ENCODE results near the gene KANK2.
"Not testable (repeated sequence)": the region's sequence is repeated elsewhere in the genome, so short reads cannot be mapped to it uniquely, and the experiment has no call there.

Gene KANK2

DNA sequence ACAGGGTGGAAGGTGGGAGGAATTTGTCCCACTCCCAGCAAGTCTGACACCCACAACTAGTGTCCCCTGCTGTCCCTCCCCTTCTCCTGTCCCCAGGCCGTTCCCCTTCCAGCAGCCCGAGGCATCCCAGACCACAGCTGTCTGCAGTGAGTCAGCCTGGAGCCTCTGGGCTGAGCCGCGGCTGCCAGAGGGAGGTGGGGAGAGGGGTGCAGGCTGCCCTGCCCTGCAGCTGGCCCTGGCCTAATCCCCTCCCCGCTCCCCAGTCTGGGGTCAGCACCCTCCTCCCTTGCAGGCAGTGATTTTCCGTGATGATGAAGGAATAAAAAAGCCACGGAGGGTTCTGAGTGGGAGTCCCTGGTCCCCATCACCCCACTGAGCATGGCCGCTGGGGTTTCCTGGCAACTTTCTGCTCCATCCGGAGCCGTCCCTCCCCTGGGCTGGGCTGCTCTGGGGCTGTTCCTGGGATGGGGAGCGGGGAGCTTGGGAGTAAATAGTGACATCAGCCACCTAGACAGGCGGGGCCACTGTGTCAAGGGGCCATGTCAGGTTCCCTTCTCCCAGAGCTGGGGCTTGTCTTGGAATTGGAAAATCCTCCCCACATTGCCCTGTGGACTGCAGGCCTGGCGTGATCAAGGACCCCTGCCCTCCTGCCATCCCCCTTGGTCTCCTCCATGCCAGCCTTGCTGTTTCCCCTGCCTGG is 58.6 kb downstream of the KANK2 start:
- FAIRE-seq: no peak

DNA sequence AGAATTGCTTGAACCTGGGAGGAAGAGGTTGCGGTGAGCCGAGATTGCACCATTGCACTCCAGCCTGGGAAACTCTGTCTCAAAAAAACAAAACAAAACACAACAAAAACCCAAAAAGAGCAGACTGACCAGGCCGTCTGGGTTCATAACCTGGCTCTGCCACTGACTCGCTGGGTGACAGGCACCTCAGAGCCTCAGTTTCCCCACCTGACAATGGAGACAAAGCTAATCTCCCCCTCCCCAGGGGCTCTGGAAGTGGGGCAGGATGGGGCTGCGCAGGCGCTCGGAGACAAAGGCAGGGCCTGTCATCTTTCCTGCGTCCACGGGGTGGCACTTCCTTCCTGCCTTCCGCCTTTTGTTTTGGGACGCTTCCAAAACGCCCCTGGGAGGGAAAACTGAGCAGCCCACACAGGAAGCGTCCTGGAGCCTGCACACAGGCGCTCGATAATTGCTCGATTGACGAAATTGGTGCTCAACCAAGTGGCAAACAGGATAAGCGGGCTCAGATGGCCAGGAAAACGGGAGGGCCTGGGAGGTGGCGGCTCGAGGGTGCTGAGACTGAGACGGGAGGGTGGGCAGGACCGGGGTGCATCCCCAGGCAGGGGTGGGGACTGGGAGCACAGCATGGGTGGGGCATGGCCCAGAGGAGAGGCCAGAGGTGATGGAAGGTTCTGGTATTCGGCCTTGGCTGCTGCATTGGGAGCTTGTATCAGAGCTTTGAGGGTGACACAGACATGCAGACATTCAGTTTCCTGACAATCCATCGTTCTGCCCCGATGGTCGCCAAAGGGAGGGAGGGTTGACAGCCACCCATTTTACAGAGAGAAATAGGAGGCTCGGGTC is 59.6 kb downstream of the KANK2 start:
- no peak for FAIRE-seq

DNA sequence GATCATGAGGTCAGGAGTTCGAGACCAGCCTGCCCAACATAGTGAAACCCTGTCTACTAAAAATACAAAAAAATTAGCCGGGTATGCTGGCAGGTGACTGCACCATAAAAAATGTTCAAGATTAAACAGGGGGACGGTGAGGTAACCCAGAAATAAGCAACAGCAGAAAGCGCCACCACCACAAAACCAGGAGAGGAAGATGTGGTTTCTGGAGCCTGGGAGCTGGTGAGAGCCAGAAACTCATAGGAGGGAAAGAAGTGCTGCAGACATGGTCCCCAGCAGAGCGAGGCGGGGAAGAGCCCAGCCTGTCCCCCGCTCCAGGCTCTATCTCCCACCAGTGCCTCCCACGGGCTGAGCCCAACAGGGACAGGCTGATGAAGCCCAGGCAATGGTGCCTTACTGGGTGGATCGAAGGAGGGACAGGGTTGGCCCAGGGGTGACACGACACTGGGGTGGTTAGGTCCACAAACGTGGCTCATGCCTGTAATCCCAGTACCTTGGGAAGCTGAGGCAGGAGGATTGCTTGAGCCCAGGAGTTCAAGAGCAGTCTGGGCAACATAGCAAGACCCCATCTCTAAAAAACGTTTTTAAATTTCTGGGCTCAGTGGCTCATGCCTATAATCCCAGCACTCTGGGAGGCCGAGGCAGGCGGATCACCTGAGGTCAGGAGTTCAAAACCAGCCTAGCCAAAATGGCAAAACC is 60.8 kb downstream of the KANK2 start:
- FAIRE-seq: no peak

DNA sequence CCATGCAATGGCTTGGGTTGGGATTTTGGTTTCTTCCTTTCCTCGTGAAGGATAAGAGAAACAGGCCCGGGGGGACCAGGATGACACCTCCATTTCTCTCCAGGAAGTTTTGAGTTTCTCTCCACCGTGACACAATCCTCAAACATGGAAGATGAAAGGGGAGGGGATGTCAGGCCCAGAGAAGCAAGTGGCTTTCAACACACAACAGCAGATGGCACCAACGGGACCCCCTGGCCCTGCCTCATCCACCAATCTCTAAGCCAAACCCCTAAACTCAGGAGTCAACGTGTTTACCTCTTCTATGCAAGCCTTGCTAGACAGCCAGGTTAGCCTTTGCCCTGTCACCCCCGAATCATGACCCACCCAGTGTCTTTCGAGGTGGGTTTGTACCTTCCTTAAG is 65.9 kb downstream of the KANK2 start:
- no peak for FAIRE-seq

DNA sequence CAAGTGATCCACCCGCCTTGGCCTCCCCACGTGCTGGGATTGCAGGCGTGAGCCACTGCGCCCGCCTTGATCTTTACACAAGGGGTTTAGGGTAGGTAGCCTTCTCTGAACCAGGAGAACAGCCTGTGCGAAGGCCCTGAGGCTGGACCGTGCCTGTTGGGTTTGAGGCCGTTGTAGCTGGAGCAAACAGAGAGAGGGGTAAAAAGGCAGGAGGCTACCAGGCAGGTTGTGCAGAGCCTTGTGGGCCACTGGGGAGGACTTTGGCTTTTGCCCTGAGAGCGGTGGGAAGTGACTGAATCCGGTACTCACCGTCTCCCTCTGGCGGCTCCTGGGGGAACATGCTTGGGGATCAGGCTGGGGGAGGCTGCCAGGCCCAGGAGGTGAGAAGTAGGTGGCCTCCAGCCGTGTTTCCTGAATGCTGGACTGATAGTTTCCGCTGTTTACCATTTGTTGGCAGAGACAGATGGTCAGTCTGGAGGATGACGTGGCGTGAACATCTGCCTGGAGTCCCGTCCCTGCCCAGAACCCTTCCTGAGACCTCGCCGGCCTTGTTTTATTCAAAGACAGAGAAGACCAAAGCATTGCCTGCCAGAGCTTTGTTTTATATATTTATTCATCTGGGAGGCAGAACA is 66.4 kb downstream of the KANK2 start:
- no peak for FAIRE-seq

DNA sequence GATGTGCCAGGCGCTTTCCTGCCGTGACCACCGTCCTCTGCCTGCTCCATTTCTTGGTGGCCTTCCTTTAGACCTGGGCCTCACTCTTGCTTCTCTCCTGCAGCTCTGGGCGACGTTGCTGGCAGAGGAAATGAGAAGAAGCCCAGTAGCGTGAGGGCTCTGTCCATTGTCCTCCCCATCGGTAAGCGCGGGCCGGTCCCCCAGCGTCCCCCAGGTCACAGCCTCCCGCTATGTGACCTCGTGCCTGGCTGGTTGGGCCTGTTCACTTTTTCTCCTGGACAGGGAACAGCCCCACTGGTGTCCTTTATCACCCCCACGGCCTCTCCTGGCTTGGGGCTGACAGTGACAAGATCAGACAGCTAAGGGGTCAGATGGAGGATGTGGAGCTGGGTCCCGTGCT is 69.4 kb downstream of the KANK2 start:
- no peak for FAIRE-seq

DNA sequence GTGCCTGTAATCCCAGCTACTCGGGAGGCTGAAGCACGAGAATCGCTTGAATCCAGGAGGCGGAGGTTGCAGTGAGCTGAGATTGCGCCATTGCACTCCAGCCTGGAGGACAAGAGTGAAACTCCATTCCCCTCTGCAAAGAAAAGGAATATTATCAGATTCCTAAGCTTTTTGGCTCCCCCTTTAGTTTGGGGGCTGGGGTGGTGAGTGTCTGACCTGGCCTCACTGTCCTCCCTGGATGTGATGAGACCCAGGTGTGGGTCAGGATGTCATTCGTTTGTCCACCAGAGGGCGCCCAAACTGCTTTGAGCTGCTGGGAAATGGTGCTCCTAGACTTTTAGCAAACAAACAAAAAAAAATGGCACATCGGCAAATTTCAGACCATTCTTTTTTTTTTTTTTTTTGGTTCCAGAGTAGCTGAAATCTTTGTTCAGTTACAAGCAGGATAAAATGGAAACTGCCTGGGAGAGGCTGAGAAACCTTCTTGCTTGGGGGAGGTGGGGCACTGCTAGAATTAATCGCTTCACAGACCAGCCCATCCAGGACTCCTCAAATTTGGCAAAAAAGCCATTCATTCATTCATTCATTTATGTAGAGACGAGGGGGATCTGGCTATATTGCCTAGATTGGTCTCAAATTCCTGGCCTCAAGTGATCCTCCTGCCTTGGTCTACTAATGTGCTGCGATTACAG is 71.2 kb downstream of the KANK2 start:
- FAIRE-seq: no peak

DNA sequence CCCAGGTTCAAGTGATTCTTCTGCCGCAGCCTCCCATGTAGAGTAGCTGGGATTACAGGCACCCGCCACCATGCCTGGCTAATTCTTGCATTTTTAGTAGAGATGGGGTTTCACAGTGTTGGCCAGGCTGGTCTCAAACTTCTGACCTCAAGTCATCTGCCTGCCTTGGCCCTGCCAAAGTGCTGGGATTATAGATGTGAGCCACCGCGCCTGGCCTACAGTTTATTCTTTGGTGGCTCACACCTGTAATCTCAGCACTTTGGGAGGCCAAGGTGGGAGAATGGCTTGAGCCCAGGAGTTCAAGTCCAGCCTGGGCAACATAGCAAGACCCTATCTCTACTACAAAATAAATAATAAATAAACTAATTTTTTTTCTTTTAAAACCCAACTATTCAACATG is 73.2 kb downstream of the KANK2 start:
- FAIRE-seq: not testable (repeated sequence)

DNA sequence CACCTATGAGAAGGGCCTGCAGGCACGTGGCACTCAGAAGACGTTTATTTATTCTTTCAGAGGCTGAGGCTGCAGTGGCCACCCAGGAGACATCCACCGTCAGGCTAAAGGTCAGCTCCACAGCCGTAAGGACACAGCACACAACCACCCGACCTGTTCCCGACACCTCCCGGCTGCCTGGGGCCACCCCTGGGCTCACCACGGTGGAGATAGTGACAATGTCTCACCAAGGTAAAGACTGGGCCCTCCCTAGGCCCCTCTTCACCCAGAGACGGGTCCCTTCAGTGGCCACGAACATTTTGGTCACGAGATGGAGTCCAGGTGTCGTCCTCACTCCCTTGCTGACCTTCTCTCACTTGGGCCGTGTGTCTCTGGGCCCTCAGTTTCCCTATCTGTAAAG is 74.2 kb downstream of the KANK2 start:
- FAIRE-seq: no peak

DNA sequence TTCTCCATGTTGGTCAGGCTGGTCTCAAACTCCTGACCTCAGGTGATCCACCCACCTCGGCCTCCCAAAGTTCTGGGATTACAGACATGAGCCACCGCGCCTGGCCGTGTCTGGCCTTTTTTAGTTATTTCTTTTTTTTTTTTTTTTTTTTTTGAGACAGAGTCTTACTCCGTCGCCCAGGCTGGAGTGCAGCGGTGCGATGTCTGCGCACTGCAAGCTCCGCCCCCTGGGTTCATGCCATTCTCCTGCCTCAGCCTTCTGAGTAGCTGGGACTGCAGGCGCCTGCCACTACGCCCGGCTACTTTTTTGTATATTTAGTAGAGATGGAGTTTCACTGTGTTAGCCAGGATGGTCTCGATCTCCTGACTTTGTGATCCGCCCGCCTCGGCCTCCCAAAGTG is 75.4 kb downstream of the KANK2 start:
- not testable (repeated sequence) for FAIRE-seq

DNA sequence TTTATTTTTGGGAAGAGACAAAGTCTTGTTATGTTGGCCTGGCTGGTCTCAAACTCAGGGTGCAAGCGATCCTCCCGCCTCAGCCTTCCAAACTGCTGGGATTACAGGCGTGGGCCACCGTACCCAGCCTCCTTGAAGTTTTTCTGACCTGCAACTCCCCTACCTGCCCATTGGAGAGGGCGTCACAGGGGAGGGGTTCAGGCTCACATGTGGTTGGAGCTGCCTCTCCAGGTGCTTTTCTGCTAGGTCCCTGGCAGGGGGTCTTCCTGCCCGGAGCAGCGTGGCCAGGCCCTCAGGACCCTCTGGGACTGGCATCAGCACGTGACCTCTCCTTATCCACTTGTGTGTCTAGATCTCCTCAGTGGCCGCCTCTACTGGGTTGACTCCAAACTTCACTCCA is 80.8 kb downstream of the KANK2 start:
- no peak for FAIRE-seq

DNA sequence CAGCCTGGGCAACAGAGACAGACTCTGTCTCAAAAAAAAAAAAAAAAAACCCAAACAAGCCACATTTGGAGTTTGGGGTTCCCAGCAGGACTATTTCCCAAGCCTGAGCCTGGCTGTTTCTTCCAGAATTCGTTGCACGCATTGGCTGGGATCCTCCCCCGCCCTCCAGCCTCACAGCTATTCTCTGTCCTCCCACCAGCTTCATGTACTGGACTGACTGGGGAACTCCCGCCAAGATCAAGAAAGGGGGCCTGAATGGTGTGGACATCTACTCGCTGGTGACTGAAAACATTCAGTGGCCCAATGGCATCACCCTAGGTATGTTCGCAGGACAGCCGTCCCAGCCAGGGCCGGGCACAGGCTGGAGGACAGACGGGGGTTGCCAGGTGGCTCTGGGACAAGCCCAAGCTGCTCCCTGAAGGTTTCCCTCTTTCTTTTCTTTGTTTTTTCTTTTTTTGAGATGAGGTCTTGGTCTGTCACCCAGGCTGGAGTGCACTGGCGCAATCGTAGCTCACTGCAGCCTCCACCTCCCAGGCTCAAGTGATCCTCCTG is 81.4 kb downstream of the KANK2 start:
- no peak for FAIRE-seq

DNA sequence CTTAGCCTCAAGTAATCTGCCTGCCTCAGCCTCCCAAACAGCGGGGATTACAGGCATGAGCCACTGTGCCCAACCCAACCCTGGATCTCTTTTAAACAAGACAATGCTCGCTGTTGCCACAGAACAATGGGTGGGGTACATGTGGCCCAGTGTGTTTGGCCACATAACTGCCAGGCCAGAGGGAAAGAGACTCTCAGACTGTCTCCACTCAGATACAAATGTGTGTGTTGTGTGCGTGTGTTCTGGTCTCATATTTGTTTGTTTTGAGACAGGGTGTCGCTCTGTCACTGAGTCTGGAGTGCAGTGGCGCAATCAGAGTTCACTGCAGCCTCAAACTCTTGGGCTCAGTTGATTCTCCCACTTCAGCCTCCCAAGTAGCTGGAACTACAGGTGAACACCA is 82.3 kb downstream of the KANK2 start:
- no peak for FAIRE-seq
